ENCODE data around the gene SORD.

DNA sequence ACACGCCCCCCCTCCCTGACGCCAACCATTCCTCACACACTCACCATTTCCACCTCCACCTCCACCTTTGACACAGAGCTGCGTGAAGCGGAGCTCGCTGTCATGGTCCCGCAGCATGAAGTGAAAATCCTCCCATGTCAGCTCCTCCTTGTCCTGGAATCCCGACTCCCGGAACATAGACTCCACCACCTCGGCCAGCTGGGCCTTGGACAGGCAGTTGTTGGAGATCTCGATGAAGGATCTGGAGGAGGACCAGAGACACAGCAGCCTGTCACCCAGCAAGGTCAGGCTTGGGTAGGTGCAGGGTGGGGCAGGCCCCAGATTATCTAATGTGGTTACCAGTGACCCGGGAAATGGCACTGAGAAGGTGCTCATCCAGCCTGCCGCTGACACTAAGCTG lies 78.8 kb downstream of the SORD start:
- TF ChIP-seq, protein P1, sequence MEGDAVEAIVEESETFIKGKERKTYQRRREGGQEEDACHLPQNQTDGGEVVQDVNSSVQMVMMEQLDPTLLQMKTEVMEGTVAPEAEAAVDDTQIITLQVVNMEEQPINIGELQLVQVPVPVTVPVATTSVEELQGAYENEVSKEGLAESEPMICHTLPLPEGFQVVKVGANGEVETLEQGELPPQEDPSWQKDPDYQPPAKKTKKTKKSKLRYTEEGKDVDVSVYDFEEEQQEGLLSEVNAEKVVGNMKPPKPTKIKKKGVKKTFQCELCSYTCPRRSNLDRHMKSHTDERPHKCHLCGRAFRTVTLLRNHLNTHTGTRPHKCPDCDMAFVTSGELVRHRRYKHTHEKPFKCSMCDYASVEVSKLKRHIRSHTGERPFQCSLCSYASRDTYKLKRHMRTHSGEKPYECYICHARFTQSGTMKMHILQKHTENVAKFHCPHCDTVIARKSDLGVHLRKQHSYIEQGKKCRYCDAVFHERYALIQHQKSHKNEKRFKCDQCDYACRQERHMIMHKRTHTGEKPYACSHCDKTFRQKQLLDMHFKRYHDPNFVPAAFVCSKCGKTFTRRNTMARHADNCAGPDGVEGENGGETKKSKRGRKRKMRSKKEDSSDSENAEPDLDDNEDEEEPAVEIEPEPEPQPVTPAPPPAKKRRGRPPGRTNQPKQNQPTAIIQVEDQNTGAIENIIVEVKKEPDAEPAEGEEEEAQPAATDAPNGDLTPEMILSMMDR (IDR thresholded peaks at IDR 0.05; ENCODE audit: extremely low read depth in 1 of 2, insufficient read depth in 1 of 2, low read depth in 1 of 2, low read length in 2 of 2), result no peak
- TF ChIP-seq POLR2A (IDR thresholded peaks at IDR 0.05; ENCODE audit: low read depth, low read length), result no peak
- TF ChIP-seq, protein P2, sequence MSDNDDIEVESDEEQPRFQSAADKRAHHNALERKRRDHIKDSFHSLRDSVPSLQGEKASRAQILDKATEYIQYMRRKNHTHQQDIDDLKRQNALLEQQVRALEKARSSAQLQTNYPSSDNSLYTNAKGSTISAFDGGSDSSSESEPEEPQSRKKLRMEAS (IDR thresholded peaks at IDR 0.05; ENCODE audit: insufficient read depth, insufficient read length), result no peak
- no peak for TF ChIP-seq POLR2AphosphoS5 (IDR thresholded peaks at IDR 0.05; ENCODE audit: insufficient read depth, low read depth, low read length)
- no peak for TF ChIP-seq FOS (IDR thresholded peaks at IDR 0.05; ENCODE audit: borderline replicate concordance, insufficient read depth, low read length)
- TF ChIP-seq EZH2 (IDR thresholded peaks at IDR 0.05; ENCODE audit: borderline replicate concordance, low read depth, low read length, severe bottlenecking), result no peak
- no peak for TF ChIP-seq JUN (IDR thresholded peaks at IDR 0.05; ENCODE audit: borderline replicate concordance, insufficient read depth, insufficient read length, low read depth)
- no peak for TF ChIP-seq GATA2 (IDR thresholded peaks at IDR 0.05; ENCODE audit: insufficient read depth, insufficient read length, low read depth, low read length)
- no peak for TF ChIP-seq MYC (IDR thresholded peaks at IDR 0.05; ENCODE audit: low read depth, low read length)

All from endothelial cell of umbilical vein (primary cell).